ENCODE data around the gene NCAM1.

DNA sequence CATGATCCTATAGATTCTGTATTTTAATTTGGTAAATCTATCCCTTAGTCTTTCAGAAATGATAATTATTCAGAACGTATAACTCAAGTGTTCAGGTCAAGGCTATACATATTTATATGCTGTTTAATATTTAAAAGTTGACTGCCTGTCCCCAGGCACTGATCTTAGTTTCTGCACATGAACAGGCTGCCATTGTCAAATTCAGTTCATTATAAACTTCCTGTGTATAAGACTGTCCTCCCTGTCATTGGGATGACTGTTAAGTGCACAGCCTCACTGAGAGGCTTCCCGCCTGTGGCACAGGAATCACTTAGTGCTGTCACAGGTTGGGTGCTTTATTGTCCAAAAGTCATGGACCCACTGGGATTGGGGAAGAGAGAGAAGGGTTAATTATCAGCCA is 261.0 kb downstream of the NCAM1 start:
- TF ChIP-seq, protein P1, sequence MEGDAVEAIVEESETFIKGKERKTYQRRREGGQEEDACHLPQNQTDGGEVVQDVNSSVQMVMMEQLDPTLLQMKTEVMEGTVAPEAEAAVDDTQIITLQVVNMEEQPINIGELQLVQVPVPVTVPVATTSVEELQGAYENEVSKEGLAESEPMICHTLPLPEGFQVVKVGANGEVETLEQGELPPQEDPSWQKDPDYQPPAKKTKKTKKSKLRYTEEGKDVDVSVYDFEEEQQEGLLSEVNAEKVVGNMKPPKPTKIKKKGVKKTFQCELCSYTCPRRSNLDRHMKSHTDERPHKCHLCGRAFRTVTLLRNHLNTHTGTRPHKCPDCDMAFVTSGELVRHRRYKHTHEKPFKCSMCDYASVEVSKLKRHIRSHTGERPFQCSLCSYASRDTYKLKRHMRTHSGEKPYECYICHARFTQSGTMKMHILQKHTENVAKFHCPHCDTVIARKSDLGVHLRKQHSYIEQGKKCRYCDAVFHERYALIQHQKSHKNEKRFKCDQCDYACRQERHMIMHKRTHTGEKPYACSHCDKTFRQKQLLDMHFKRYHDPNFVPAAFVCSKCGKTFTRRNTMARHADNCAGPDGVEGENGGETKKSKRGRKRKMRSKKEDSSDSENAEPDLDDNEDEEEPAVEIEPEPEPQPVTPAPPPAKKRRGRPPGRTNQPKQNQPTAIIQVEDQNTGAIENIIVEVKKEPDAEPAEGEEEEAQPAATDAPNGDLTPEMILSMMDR (CRISPR knock-in tag; IDR thresholded peaks at IDR 0.05), result no peak
- TF ChIP-seq RARG (CRISPR knock-in tag; IDR thresholded peaks at IDR 0.05; ENCODE audit: low read depth) (no peak), MBD4 (IDR thresholded peaks at IDR 0.05; ENCODE audit: borderline replicate concordance, low read length) (no peak)
- TF ChIP-seq, protein P2, sequence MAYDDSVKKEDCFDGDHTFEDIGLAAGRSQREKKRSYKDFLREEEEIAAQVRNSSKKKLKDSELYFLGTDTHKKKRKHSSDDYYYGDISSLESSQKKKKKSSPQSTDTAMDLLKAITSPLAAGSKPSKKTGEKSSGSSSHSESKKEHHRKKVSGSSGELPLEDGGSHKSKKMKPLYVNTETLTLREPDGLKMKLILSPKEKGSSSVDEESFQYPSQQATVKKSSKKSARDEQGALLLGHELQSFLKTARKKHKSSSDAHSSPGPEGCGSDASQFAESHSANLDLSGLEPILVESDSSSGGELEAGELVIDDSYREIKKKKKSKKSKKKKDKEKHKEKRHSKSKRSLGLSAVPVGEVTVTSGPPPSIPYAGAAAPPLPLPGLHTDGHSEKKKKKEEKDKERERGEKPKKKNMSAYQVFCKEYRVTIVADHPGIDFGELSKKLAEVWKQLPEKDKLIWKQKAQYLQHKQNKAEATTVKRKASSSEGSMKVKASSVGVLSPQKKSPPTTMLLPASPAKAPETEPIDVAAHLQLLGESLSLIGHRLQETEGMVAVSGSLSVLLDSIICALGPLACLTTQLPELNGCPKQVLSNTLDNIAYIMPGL (CRISPR knock-in tag; IDR thresholded peaks at IDR 0.05; ENCODE audit: borderline replicate concordance in 1 of 2, low read depth in 1 of 2), result no peak
